Measurements from ENCODE around the gene KRTAP6-1.

The KRTAP6-1 gene, protein sequence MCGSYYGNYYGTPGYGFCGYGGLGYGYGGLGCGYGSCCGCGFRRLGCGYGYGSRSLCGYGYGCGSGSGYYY

DNA sequence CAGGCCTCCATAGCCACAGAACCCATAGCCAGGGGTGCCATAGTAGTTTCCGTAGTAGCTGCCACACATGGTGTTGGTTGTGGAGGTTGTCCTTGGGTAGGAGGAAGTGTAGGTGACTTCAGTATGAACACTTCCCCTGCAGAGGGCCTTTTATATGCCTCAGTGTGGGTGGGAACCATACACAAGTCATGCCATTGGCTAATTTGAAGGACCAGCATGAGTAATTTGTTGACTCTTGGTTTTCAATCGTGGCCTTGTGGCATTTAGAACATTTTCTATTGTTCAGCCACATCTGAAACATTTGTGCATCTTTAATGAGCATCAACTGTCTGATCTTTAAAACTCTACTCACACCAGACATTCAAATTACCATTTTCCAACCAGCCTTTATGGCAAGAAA lies at the start of gene KRTAP6-1:
TSS of gene KRTAP6-1 (minus strand) at position 95 of the 400 bp plus-strand sequence. CDS start at position 69, 26 bp downstream.
- H3K79me2 ChIP-seq (ENCODE audit: control insufficient read depth, low read length): no peaks in the 10 kb centered on the region
- no peaks in the 10 kb centered on the region for H3K4me1 ChIP-seq (ENCODE audit: control insufficient read depth, low read length)
- no peaks in the 10 kb centered on the region for H4K20me1 ChIP-seq (ENCODE audit: control insufficient read depth, insufficient read depth, low read depth, low read length)
- H3K4me2 ChIP-seq (ENCODE audit: low read length): no peak within 1 kb of the TSS
- no peaks in the 10 kb centered on the region for H3K36me3 ChIP-seq (ENCODE audit: control insufficient read depth, low read length)
- H3K9me2 ChIP-seq (replicated peaks; ENCODE audit: control insufficient read depth, low read length): no peaks in the 10 kb centered on the region
- H3K9me3 ChIP-seq (ENCODE audit: control insufficient read depth, insufficient read depth, low read length): peaks cover 6% of the 10 kb centered on the region; the same call in 1 of the 2 replicates
- H3F3A ChIP-seq (ENCODE audit: control insufficient read depth, insufficient read depth): no peaks in the 10 kb centered on the region
- no peaks in the 10 kb centered on the region for H3K27me3 ChIP-seq (ENCODE audit: control insufficient read depth, low read length)
- H3K27ac ChIP-seq (ENCODE audit: low read depth, low read length): no peak within 1 kb of the TSS
- TF ChIP-seq EZH2phosphoT487 (IDR thresholded peaks at IDR 0.05; ENCODE audit: borderline replicate concordance, low read length): no peak
- TF ChIP-seq, protein P1, sequence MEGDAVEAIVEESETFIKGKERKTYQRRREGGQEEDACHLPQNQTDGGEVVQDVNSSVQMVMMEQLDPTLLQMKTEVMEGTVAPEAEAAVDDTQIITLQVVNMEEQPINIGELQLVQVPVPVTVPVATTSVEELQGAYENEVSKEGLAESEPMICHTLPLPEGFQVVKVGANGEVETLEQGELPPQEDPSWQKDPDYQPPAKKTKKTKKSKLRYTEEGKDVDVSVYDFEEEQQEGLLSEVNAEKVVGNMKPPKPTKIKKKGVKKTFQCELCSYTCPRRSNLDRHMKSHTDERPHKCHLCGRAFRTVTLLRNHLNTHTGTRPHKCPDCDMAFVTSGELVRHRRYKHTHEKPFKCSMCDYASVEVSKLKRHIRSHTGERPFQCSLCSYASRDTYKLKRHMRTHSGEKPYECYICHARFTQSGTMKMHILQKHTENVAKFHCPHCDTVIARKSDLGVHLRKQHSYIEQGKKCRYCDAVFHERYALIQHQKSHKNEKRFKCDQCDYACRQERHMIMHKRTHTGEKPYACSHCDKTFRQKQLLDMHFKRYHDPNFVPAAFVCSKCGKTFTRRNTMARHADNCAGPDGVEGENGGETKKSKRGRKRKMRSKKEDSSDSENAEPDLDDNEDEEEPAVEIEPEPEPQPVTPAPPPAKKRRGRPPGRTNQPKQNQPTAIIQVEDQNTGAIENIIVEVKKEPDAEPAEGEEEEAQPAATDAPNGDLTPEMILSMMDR (IDR thresholded peaks at IDR 0.05; ENCODE audit: low read depth, low read length, poor library complexity, severe bottlenecking): no peak
- no peak within 1 kb of the TSS for H3K4me3 ChIP-seq (ENCODE audit: low read length)

DNA sequence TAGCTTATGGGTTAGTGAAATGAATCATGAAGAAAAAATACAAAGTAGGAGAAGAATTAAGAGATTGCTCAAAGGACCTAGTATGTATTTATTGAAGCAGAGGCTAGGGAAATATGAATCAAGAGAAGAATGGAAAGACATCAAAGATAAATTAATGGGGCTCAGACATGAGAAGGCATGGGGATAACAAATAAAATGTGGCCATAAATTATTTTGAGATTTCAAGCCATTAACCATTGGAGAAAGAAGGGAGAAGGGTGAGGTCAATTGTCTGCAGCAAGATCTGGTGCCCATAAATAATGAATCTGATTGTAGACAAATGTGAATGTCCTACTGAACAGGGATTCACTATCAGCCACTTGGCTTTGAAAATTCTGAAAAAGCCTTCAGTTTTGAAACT lies 39.2 kb upstream of the KRTAP6-1 start:
- no peaks in the 10 kb centered on the region for H3K27me3 ChIP-seq (ENCODE audit: control insufficient read depth, low read length)
- no peaks in the 10 kb centered on the region for H4K20me1 ChIP-seq (ENCODE audit: control insufficient read depth, insufficient read depth, low read depth, low read length)
- TF ChIP-seq EZH2phosphoT487 (IDR thresholded peaks at IDR 0.05; ENCODE audit: borderline replicate concordance, low read length): no peak
- TF ChIP-seq, protein P1 (IDR thresholded peaks at IDR 0.05; ENCODE audit: low read depth, low read length, poor library complexity, severe bottlenecking): no peak
- H3K4me2 ChIP-seq (ENCODE audit: low read length): no peak overlapping the region
- no peaks in the 10 kb centered on the region for H3K79me2 ChIP-seq (ENCODE audit: control insufficient read depth, low read length)
- H3K36me3 ChIP-seq (ENCODE audit: control insufficient read depth, low read length): no peaks in the 10 kb centered on the region
- no peaks in the 10 kb centered on the region for H3K9me3 ChIP-seq (ENCODE audit: control insufficient read depth, insufficient read depth, low read length)
- no peak overlapping the region for H3K4me3 ChIP-seq (ENCODE audit: low read length)
- H3K27ac ChIP-seq (ENCODE audit: low read depth, low read length): no peak overlapping the region
- H3K4me1 ChIP-seq (ENCODE audit: control insufficient read depth, low read length): no peaks in the 10 kb centered on the region
- no peaks in the 10 kb centered on the region for H3K9me2 ChIP-seq (replicated peaks; ENCODE audit: control insufficient read depth, low read length)
- H3F3A ChIP-seq (ENCODE audit: control insufficient read depth, insufficient read depth): no peaks in the 10 kb centered on the region

DNA sequence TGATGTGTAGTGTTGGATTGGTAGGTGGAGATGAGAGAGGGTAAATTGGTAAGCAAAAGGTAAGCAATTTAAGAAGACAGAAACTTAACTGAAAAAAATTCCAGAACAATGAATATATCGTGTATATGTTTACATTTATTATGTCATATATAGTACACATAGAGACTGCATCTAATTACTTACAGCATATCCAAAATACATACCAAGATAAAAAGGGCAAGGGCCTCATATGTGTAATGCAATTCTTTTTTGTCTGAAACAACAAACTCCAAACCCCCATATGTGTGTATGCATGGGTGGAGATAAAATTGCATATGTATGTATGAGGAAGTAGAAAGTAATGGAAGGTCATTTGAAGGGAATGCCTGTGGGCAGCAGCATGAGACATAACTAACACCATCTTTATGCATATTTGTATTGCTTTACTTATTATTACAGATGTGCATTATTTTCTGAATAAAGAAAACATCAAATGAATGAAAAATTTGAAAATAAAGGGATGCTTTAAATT lies 33.2 kb upstream of the KRTAP6-1 start:
- no peaks in the 10 kb centered on the region for H3K4me1 ChIP-seq (ENCODE audit: control insufficient read depth, low read length)
- H3K9me3 ChIP-seq (ENCODE audit: control insufficient read depth, insufficient read depth, low read length): no peaks in the 10 kb centered on the region
- H3K36me3 ChIP-seq (ENCODE audit: control insufficient read depth, low read length): no peaks in the 10 kb centered on the region
- TF ChIP-seq, protein P1 (IDR thresholded peaks at IDR 0.05; ENCODE audit: low read depth, low read length, poor library complexity, severe bottlenecking): no peak
- no peak for TF ChIP-seq EZH2phosphoT487 (IDR thresholded peaks at IDR 0.05; ENCODE audit: borderline replicate concordance, low read length)
- H3K27ac ChIP-seq (ENCODE audit: low read depth, low read length): no peak overlapping the region
- H3K4me2 ChIP-seq (ENCODE audit: low read length): no peak overlapping the region
- H3K9me2 ChIP-seq (replicated peaks; ENCODE audit: control insufficient read depth, low read length): no peaks in the 10 kb centered on the region
- no peaks in the 10 kb centered on the region for H4K20me1 ChIP-seq (ENCODE audit: control insufficient read depth, insufficient read depth, low read depth, low read length)
- no peaks in the 10 kb centered on the region for H3F3A ChIP-seq (ENCODE audit: control insufficient read depth, insufficient read depth)
- no peak overlapping the region for H3K4me3 ChIP-seq (ENCODE audit: low read length)
- no peaks in the 10 kb centered on the region for H3K79me2 ChIP-seq (ENCODE audit: control insufficient read depth, low read length)
- no peaks in the 10 kb centered on the region for H3K27me3 ChIP-seq (ENCODE audit: control insufficient read depth, low read length)

Measured in DOHH2 (cell line).